GM12864 (cell line): ENCODE data around the gene DLX2.
"Not testable (repeated sequence)": the region's sequence is repeated elsewhere in the genome, so short reads cannot be mapped to it uniquely, and the experiment has no call there.

Experiments used
- DNase-seq: peaks from one replicate; pipeline ENCODE4 v3.0.0-alpha.2; 2011; ENCODE audit warnings: low read depth
- H3K4me3 ChIP-seq: 2 replicates; pipeline ENCODE4 v1.5.1; 2011; ENCODE audit warnings: mild to moderate bottlenecking, low read depth, low read length, control low read depth
- CTCF ChIP-seq: IDR thresholded peaks from 2 replicates; pipeline ENCODE4 v1.5.1; 2011; ENCODE audit warnings: low read depth, mild to moderate bottlenecking, moderate library complexity, low read length, control low read depth, inconsistent platforms; ENCODE audit errors: missing control alignments

Gene DLX2

GRCh38 chr2:172102391-172103359 is at the start of gene DLX2:
DLX2 (minus strand) TSS chr2:172102900; CDS start chr2:172102538, 362 bp downstream.
- TF ChIP-seq CTCF, result no peak
- DNase-seq, result peak; percentile 57
- H3K4me3 ChIP-seq, result peak within 1 kb of the TSS; percentile 53

- TF ChIP-seq CTCF, result no peak
- no peak overlapping the region for H3K4me3 ChIP-seq
- DNase-seq, result no peak
Measured at GRCh38 chr2:172147944-172148650, 45.4 kb upstream of the DLX2 start.

- H3K4me3 ChIP-seq, result no peak overlapping the region
- DNase-seq, result no peak
- no peak for TF ChIP-seq CTCF
Measured at GRCh38 chr2:172143817-172144216, 41.1 kb upstream of the DLX2 start.

- DNase-seq, H3K4me3 ChIP-seq: not testable (repeated sequence)
Measured at GRCh38 chr2:172138727-172139126, 36.0 kb upstream of the DLX2 start.

- H3K4me3 ChIP-seq, result no peak overlapping the region
- no peak for DNase-seq
- TF ChIP-seq CTCF, result no peak
Measured at GRCh38 chr2:172137943-172138342, 35.2 kb upstream of the DLX2 start.

GRCh38 chr2:172137109-172137508 is 34.4 kb upstream of the DLX2 start:
- TF ChIP-seq CTCF, result no peak
- no peak for DNase-seq

GRCh38 chr2:172135446-172135845 is 32.7 kb upstream of the DLX2 start:
- TF ChIP-seq CTCF, result no peak
- DNase-seq, result no peak
- no peak overlapping the region for H3K4me3 ChIP-seq

More at GRCh38 chr2:172137109-172137508, 34.4 kb upstream of the DLX2 start:
- H3K4me3 ChIP-seq, result no peak overlapping the region
